ENCODE measurements around the gene DKKL1.

GRCh38 chr19:49393881-49394280 lies 30.2 kb downstream of the DKKL1 start:
- no peak for TF ChIP-seq MXI1 (IDR thresholded peaks at IDR 0.05; ENCODE audit: low read depth, low read length)
- no peak for TF ChIP-seq CTCF (IDR thresholded peaks at IDR 0.05)
- TF ChIP-seq RCOR1 (IDR thresholded peaks at IDR 0.05; ENCODE audit: low read length): no peak
- no peak for TF ChIP-seq MEF2A (IDR thresholded peaks at IDR 0.05; ENCODE audit: borderline replicate concordance, low read depth)
- no peak for TF ChIP-seq FOXM1 (IDR thresholded peaks at IDR 0.05; ENCODE audit: low read depth)

Data from SK-N-SH (cell line).